C1 segment of cervical spinal cord (tissue), 14 donors: ENCODE data around the gene TALDO1.
A peak's percentile ranks its signal among the peaks of the same experiment; 100 is the strongest.

ENCODE experiments used
- DNase-seq, 14 donors: peaks; one replicate each; lab custom pipeline; 2025; lab: John Stamatoyannopoulos, UW

Gene TALDO1

GRCh38 chr11:767238-767637 lies 20.0 kb downstream of the TALDO1 start:
- no peak for DNase-seq

DNA sequence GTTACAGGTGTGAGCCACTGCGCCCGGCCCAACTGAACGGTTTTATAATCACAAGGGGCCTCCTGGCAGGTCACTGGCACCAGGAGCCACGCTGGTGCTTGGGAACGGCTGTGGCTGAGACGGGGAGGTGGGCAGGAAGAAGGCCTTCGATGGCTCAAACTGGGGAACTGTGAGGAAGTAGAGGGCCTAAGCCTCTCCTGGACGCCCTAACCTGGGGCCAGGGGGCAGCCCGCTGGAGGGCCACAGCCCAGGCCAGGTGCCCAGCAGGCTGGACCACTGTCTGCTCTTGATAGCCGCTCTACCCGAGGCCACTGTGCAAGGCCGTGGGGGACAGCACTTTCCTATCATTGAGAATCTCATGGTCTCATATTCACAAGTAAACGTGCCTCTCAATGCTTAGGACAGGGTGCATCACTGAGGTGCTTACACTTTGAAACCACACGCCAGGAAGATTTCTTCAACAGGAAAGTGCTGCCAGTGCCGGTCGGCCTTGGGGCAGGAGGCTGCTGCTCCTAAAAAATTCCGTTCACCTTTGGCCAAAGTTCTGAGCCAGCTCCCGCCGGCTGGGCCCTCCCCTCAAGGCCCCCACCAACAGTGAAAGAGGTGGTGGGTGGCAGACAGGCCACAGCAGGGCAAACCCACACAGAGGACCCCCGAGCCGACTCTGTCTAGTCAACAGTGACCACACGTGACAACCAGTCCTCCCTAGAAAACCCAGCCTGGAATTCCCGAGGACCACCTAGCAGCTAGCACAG lies 22.8 kb downstream of the TALDO1 start:
- no peak for DNase-seq

- DNase-seq = no peak
Observed at GRCh38 chr11:770642-771616, 23.7 kb downstream of the TALDO1 start.

DNA sequence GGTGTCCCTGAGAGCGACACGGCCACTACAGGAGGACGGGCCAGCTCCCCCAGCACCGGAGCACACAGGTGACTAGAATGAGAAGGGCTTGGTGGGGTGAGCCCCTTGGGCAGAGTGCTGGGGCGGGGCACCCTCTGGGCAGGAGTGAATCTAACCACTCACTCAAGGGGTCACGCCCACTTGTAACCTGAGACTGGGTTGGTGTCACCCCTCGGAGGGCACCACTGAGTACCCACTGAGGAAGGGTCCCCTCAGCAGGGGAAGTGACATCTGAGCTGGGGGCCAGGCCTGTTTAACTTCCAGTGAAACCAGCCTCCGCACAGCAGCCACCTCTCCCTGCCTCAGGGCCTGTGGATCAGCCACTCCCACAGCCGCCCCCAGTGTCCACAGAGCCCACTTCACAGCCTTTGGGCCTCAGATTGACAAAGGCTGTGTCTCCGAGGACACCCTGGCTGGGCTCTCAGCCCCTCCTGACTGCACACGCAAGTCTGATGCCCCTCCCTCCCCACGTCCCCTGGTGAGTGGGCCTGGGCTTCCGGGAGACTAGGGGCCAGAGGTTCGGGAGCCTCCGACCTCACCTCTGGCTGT lies 24.4 kb downstream of the TALDO1 start:
- no peak for DNase-seq

GRCh38 chr11:772429-773390 lies 25.4 kb downstream of the TALDO1 start:
- peak in 13 of 14 donors; percentile 64 to 97 (median 86) for DNase-seq

GRCh38 chr11:773425-773824 lies 26.2 kb downstream of the TALDO1 start:
- DNase-seq = no peak

DNA sequence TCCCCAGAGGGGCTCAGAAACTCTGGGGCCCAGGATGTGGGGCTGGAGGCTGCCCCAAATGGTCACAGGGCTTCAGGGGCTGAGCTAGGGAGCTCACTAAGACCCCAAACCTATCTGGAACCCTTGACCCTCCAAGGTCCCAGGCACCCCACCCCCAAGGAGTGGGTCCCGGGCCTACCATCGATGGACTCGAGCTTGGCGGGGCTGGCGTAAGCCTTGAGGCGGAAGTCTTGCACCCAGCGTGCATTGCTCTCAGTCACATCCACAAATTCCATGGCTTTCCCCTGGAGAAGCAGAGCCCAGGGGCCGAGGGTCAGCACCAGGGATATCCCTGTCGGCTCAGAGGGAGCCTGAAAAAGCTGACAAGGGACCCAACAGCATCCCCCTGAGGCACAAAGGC lies 26.6 kb downstream of the TALDO1 start:
- no peak for DNase-seq

DNA sequence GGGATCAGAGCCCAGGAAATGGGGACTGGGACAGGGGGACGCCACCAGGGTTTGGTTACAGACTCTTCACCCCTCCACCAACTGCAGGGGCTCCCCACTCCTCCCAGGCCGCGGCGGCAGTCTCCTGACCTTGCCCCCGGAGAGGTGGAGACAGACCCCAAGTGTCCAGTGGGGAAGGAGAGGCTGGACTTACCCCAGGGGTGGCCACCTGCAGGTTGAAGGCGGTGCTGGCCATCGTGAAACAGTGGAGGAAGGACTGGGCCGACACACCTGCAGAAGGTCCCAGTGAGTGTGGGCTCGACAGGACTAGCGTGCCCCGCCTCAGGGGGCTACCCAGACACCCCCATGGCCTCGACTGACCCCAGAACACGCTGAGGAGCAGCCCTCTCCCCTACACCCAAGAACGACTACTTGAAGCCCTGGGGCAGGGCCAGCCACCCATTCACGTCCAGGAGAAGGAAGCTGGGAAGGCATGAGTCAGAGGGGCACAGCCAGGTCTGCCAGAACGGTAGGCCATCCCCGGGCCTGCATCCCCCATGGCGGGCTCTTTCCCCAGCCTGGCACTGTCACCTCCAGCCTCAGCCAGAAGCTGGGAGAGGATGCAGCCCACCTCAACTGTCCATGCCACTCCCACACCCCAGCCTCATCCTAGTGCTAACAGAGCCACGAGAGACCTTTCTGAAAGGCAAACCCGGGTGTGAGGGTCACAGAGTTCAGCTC lies 27.8 kb downstream of the TALDO1 start:
- DNase-seq = peak in 1 of 14 donors; percentile 78

- DNase-seq = no peak
Observed at GRCh38 chr11:776263-776560, 28.9 kb downstream of the TALDO1 start.

GRCh38 chr11:776561-777287 lies 29.5 kb downstream of the TALDO1 start:
- no peak for DNase-seq

DNA sequence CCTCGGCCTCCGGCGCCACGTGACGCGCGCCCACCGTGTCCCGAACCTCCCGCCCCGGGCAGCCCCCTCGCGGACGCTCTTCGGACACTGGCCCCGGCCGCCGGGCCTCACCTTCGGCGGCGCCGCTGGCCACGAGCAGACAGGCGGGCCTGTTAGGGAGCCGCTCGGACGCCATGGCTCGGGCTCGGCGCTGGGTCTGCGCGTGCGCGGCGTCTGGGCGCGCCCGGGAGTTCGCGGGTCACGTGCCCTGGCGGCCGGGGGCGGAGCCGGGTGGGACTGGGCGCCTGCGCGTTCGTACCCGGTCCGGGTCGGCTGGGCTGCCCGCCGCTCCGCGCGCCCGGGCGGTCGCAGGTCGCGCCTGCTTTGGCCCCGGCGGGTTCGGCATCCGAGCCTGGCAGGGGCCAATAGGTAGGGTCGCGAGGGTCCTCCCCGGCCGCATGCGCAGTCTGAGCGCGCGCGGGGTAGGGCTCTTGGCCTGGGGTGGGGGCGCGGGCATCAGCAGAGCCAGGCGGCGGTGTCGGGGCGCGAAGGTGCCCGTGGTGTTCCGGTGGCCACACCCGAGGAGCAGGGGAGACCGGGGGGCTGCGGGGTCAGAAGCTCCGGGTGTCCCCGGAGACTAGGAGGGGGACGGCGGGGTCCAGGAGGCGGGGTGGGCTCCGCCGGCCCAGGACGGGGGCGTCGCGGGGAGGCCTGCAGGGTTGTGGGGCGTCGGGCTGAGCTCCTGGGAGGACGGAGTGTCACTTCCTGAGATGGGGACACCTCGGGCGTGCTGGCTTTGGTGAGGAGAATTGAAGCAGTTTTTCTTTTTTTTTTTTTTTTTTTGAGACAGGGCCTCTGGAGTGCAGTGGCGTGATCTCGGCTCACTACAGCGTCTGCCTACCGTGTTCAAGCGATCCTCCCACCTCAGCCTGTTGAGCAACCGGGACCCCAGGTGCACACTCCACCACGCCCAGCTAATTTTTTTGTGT lies 30.3 kb downstream of the TALDO1 start, which contains the start of gene GATD1:
TSS of gene GATD1 (minus strand) at position 200 of the 968 bp plus-strand sequence. CDS start at position 175, 25 bp downstream.
- DNase-seq = peak; percentile 45 to 96 (median 81)

GRCh38 chr11:778976-779954 lies 32.0 kb downstream of the TALDO1 start:
- DNase-seq = no peak

- DNase-seq = no peak
Observed at GRCh38 chr11:779955-780532, 32.8 kb downstream of the TALDO1 start.

- no peak for DNase-seq
Observed at GRCh38 chr11:782264-783174, 35.3 kb downstream of the TALDO1 start.

DNA sequence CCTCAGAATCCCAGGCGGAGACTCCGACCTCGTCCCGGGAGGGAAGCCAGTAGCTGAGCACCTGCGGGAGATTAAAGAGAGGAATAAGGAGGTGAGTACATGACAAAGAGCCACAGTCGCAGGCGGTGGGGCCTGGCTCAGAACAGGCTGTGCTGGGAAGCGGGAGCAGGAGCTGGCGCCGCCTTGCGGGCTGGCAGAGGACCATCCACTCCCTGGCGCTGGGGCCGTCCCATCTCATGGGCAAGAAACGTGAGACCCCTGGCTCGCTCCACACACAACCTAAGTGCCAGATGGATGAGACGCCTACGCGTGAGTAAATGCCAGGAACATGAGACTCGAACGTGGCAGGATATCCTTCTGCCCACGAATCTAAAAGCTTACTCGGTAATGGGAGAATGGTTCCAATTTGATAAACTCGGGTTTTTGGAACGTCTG lies 36.3 kb downstream of the TALDO1 start:
- DNase-seq = peak in 12 of 14 donors; percentile 31 to 97 (median 62)
